ENCODE results near the gene SPTBN5. TPM values are rescaled to one million over a fixed set of nuclear protein-coding genes. Genes with fewer than 3 reads are reported as not detected.

The SPTBN5 gene
- total RNA-seq, 2 experiments from 2014 or later: 1.2 to 1.5 TPM

- ChIA-PET POLR2A (no interaction called here), CTCF (interaction anchor here (1.1 to 2.2 kb wide), 7 partner anchors 8 to 122 kb away, joined by 3 to 14 read pairs (median 6); partner anchors contain the start of gene MAPKBP1)
- Mint-ChIP-seq H3K9me3 (no peaks in the 10 kb centered on the region), H3K27me3 (no peaks in the 10 kb centered on the region), H3K4me1 (peaks cover 55% of the 10 kb centered on the region), H3K27ac (peak overlapping the region; percentile 82), H3K4me3 (no peak overlapping the region), H3K36me3 (ENCODE audit: low read depth) (peaks cover 6% of the 10 kb centered on the region)
- no peak for DNase-seq
These were observed 2.1 kb upstream of the SPTBN5 start for GRCh38 chr15:41895957-41896356.

DNA sequence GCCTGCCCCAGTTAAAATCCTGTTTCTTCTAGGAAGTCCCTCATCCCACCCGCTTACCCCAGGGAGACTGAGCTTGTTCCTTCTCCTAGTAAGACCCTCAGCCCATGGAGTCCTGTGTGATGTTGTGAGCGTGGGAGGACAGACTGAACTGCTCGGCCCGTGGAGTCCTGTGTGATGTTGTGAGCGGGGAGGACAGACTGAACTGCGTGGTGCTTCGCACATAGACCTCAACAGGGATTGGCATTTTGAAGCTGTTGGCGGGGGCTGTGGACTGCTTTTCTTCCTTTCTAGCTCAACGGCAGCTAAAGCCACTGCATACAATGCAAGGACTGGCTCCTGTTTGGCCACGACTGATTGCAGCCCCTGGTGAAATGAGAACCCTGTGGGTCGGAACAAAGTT lies 1.6 kb upstream of the SPTBN5 start:
- H3K4me1 Mint-ChIP-seq: peaks cover 55% of the 10 kb centered on the region

DNA sequence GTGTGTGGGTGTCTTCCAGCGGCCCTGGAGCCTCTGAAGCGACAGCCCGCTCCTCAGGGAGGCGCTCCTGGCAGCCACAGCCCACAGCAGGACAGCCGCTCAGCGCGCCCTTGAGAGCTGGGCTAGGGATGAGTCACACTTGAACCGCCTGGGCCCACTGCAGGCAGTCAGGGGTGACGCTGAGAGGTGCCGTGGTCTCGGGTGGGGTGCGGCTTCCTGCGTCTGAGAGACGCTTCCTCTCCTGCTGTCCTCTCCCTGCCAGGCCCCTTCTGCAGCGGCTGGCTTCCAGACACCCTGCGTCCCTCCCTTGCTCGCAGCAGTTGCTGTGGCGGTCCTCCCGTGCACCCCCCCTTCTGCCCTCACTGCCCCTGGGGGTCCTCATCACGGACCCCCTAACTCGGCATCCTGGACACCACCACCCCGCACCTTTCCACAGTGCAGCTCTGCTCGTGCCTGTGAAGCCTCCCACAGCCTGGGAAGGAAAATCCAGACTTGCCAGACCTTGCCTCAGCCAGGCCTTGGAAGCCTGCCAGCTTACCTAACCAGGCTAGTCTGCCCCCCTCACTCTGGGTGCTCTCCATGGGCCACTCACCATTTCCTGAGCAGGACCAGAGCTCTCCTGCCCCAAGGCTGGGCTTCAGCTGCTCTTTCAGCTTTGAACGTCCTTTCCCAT lies 1.1 kb upstream of the SPTBN5 start:
- ChIA-PET CTCF (interaction anchor here (0.8 to 2.2 kb wide), 14 partner anchors 9 to 213 kb away, joined by 3 to 14 read pairs (median 3); partner anchors contain the start of gene MAPKBP1), POLR2A (interaction anchor here (0.6 kb wide), 1 partner anchor 24 kb away, joined by 3 read pairs; no protein-coding TSS in a partner anchor)
- Mint-ChIP-seq H3K27ac (peak overlapping the region; percentile 94), H3K4me1 (peaks cover 53% of the 10 kb centered on the region), H3K4me3 (peak overlapping the region; percentile 48), H3K27me3 (no peaks in the 10 kb centered on the region), H3K9me3 (no peaks in the 10 kb centered on the region), H3K36me3 (ENCODE audit: low read depth) (peaks cover 6% of the 10 kb centered on the region)
- DNase-seq: peak; percentile 86

More for the DNA sequence above, 1.6 kb upstream of the SPTBN5 start:
- Mint-ChIP-seq H3K27ac (peak overlapping the region; percentile 94), H3K9me3 (no peaks in the 10 kb centered on the region), H3K4me3 (peak overlapping the region; percentile 20), H3K36me3 (ENCODE audit: low read depth) (peaks cover 6% of the 10 kb centered on the region), H3K27me3 (no peaks in the 10 kb centered on the region)
- ChIA-PET POLR2A (no interaction called here), CTCF (interaction anchor here (0.8 to 2.2 kb wide), 11 partner anchors 9 to 212 kb away, joined by 3 to 14 read pairs (median 4); partner anchors contain the start of gene MAPKBP1)
- DNase-seq: no peak

DNA sequence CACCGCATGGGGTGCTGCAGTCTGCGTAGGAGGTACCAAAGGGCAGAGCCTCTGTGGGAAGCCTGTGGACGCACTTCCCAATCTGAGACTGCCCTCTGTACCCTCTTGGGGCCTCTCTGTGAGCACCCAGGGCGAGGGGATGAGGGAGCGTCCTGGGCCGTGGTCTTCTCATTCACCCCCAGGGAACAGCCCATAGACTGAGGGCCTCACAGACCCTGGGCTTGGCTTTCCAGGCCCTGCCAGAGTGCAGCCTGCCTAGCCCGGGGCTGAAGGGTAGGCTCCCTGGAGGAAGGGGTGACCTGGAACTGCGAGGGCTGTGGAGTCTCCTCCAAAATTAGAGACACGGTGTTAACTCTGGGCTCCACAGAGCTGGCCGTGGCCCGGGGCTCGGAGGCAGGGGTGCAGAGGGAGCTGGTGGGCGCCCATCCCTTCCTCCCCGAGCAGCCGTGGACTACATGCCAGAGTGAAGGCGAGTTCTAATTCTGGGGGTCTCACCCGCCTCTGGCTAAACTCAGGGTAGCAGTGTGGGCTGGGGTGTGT lies 468 bp upstream of the SPTBN5 start:
- CTCF ChIA-PET: interaction anchor here (0.8 to 2.2 kb wide), 10 partner anchors 10 to 213 kb away, joined by 3 to 14 read pairs (median 4); partner anchors contain the start of gene MAPKBP1
- Mint-ChIP-seq H3K36me3 (ENCODE audit: low read depth) (peaks cover 4% of the 10 kb centered on the region), H3K4me3 (peak overlapping the region; percentile 48), H3K27ac (peak overlapping the region; percentile 94), H3K9me3 (no peaks in the 10 kb centered on the region), H3K4me1 (peaks cover 55% of the 10 kb centered on the region), H3K27me3 (no peaks in the 10 kb centered on the region)
- no peak for DNase-seq
- POLR2A ChIA-PET: interaction anchor here (0.6 kb wide), 1 partner anchor 23 kb away, joined by 3 read pairs; no protein-coding TSS in a partner anchor

DNA sequence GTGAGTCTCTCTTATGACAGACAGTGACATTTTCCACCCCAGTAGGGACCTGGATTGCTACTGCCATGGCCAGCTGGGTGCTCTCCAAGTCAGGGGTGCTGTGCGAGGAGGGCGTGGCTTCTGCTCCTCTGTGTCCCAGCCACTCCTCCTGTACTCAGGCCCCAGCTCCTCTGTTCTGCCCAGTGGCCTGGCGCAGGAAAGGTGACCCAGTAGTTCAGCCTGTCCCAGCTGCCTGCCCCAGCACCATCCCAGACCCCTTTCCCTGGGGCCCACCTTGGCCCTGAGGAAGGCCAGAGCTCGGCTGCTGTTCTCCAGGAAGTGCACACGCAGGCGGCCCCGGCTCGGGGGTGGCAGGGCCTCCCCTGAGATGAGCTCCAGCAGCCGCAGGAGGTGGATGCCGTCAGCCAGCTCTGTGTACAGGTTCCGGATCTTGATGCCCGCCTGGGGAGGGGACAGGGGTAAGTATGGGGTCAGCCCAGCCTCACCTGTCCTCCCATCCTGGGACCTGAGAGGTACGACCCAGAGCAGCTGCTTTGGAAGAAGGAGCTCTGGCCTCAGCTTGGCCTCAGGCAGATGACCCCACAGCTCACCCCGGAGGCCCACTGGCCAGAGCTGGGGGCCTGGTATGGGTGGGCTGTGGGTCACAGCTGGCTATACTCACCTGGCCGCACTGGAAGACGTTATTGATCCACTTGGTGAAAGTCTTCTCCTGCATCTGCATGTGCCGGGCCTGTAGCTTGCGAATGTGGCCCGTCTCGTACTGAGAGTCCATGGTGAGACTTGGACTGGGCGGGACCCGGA lies 1.0 kb downstream of the SPTBN5 start:
- peaks cover 3% of the 10 kb centered on the region for H3K9me3 Mint-ChIP-seq
- peak; percentile 20 for DNase-seq
- peak overlapping the region; percentile 47 for H3K4me3 Mint-ChIP-seq
- H3K4me1 Mint-ChIP-seq: peaks cover 67% of the 10 kb centered on the region
- CTCF ChIA-PET: interaction anchor here (0.6 to 2.3 kb wide), 7 partner anchors 12 to 197 kb away, joined by 3 to 11 read pairs (median 4); partner anchors contain the start of gene MAPKBP1
- peak overlapping the region; percentile 89 for H3K27ac Mint-ChIP-seq
- no peaks in the 10 kb centered on the region for H3K27me3 Mint-ChIP-seq
- no peaks in the 10 kb centered on the region for H3K36me3 Mint-ChIP-seq (ENCODE audit: low read depth)
- POLR2A ChIA-PET: interaction anchor here (0.5 kb wide), 1 partner anchor 116 kb away, joined by 4 read pairs; no protein-coding TSS in a partner anchor

DNA sequence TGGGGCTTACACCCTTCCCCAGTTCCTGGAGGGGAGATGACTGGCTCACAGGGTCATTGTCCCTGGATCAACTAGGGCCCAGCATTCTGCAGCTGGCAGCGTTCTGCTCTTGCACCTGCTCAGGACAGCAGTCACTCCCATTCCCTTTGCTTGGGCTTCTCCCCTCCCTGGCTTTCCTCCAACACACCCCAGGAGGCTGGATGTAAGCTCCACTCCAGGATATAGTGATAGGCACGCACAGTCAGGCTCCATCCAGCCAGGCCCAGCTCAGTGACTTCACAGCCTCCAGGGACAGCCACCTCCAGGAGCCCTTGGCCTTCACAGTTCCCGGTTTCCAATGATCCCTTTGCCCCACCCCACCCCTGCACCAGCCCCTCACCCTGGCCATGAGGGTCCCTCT lies 1.9 kb downstream of the SPTBN5 start:
- H3K27me3 Mint-ChIP-seq: no peaks in the 10 kb centered on the region
- ChIA-PET CTCF (interaction anchor here (1.3 to 2.3 kb wide), 3 partner anchors 13 to 23 kb away, joined by 4 to 10 read pairs (median 6); no protein-coding TSS in a partner anchor), POLR2A (no interaction called here)
- DNase-seq: no peak
- H3K27ac Mint-ChIP-seq: no peak overlapping the region
- peaks cover 62% of the 10 kb centered on the region for H3K4me1 Mint-ChIP-seq
- H3K9me3 Mint-ChIP-seq: peaks cover 3% of the 10 kb centered on the region
- H3K36me3 Mint-ChIP-seq (ENCODE audit: low read depth): no peaks in the 10 kb centered on the region
- no peak overlapping the region for H3K4me3 Mint-ChIP-seq

DNA sequence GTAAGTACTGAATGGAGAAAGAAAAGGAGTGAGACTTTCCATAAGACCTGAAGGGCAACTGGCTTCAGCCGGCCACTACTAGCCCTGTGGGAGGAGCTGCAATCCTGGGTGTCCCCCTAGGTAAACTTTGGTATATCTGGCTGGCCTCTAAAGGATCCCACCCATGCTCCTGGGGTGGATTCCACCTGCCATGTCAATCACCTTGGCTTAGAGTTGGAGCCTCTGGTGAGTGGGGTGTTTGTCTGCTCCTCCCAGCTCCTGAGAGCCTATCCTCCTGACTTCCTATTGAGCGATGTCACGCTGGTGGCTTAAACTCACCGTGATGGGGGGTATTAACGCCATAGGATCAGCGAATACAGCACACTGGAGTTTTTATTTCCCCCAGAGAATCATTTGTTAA lies 2.6 kb downstream of the SPTBN5 start:
- Mint-ChIP-seq H3K9me3 (peaks cover 3% of the 10 kb centered on the region), H3K27ac (no peak overlapping the region), H3K27me3 (no peaks in the 10 kb centered on the region), H3K4me1 (peaks cover 61% of the 10 kb centered on the region), H3K4me3 (no peak overlapping the region), H3K36me3 (ENCODE audit: low read depth) (no peaks in the 10 kb centered on the region)
- ChIA-PET POLR2A (no interaction called here), CTCF (no interaction called here)
- DNase-seq: no peak

DNA sequence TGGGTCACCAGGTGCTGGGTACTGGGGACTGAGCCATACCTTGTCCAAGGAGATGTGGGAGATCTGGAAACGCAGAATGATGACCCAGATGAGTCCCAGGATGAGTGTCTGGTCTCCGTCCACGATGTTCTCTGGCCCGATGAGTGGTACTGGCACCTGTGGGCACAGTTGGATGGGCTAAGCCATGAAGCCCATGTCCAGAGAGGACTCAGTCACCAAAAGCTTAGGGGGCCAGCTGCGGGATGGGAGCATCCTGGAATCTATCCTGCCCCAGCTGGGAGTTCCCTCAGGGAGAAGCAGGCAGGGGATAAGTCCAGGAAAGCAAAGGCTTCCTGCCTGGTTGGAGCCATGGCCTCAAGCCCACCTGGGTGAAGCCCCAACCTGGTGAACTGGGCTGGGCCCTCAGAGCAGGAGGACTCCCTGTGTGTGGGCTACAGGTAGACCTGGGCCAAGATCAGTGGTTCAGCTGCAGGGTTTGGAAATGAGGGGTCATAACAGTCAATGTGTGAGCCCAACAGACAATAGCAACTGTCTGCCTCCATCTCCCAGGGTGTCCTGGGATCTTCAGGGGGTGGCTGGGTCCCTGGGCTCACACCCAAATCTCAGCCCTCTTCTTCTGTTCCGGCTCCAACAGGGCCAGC lies 3.7 kb downstream of the SPTBN5 start:
- ChIA-PET POLR2A (no interaction called here), CTCF (interaction anchor here (0.6 to 1.3 kb wide), 3 partner anchors 13 to 1258 kb away, joined by 3 read pairs; no protein-coding TSS in a partner anchor)
- Mint-ChIP-seq H3K4me3 (no peak overlapping the region), H3K27me3 (no peaks in the 10 kb centered on the region), H3K4me1 (peaks cover 55% of the 10 kb centered on the region), H3K36me3 (ENCODE audit: low read depth) (no peaks in the 10 kb centered on the region), H3K9me3 (peaks cover 3% of the 10 kb centered on the region), H3K27ac (no peak overlapping the region)
- no peak for DNase-seq

DNA sequence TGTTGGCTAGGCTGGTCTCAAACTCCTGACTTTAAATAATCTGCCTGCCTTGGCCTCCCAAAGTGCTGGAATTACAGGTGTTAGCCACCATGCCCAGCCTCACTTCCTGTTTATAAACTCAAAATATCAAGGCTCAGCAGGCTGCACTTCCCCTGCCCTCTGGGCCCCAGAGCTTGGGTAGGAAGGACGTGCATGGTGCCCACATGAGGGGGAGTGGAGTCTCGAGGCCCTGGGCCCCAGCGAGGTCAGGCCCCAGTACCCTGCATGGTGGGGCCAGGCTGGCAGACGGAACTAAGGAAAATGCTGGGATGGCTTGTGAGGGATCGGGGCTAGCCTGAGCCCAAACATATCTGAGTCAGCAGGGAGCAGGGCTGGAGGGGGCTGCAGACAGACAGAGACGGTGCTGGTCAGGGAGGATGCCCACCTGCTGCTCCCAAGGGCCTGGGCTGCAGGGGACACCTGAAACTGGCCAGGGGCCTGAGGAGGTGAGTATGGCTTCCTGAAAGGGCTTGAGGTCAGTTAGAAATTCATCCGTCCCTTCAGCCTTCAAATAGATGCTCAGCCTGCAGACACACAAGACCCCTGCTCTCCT lies 5.1 kb downstream of the SPTBN5 start:
- CTCF ChIA-PET: no interaction called here
- no peak overlapping the region for H3K4me3 Mint-ChIP-seq
- H3K36me3 Mint-ChIP-seq (ENCODE audit: low read depth): no peaks in the 10 kb centered on the region
- H3K27ac Mint-ChIP-seq: peak overlapping the region; percentile 54
- no peak for DNase-seq
- H3K27me3 Mint-ChIP-seq: no peaks in the 10 kb centered on the region
- peaks cover 42% of the 10 kb centered on the region for H3K4me1 Mint-ChIP-seq
- peaks cover 3% of the 10 kb centered on the region for H3K9me3 Mint-ChIP-seq
- POLR2A ChIA-PET: no interaction called here

DNA sequence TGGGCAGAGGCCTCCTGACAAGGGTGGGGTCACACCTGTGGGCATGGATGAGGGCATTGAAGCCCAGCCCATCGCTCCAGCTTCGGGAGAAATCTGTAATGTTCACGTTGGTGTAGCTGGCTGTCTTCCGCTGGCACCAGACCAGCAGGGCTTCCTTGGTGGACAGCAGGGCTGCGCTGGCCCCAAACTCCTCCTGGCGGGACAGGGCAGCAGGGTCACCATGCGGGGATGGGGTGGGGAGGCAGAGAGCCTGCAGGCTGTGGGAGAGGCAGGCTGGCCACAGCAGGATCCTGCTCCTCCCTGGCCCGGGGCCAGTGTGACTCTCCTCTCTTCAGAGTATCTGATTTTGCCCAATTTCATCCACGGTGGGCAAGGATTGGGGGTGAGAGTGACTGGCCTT lies 6.0 kb downstream of the SPTBN5 start:
- peak overlapping the region; percentile 75 for H3K27ac Mint-ChIP-seq
- DNase-seq: no peak
- H3K36me3 Mint-ChIP-seq (ENCODE audit: low read depth): no peaks in the 10 kb centered on the region
- no peaks in the 10 kb centered on the region for H3K27me3 Mint-ChIP-seq
- H3K4me1 Mint-ChIP-seq: peaks cover 33% of the 10 kb centered on the region
- H3K4me3 Mint-ChIP-seq: no peak overlapping the region
- CTCF ChIA-PET: no interaction called here
- H3K9me3 Mint-ChIP-seq: peaks cover 3% of the 10 kb centered on the region
- POLR2A ChIA-PET: no interaction called here

GRCh38 chr15:41887161-41887560 lies 6.7 kb downstream of the SPTBN5 start:
- CTCF ChIA-PET: interaction anchor here (1.0 to 1.4 kb wide), 2 partner anchors 18 to 118 kb away, joined by 3 to 4 read pairs; no protein-coding TSS in a partner anchor
- H3K9me3 Mint-ChIP-seq: peaks cover 3% of the 10 kb centered on the region
- DNase-seq: no peak
- peak overlapping the region; percentile 75 for H3K27ac Mint-ChIP-seq
- POLR2A ChIA-PET: no interaction called here
- H3K27me3 Mint-ChIP-seq: no peaks in the 10 kb centered on the region
- no peaks in the 10 kb centered on the region for H3K36me3 Mint-ChIP-seq (ENCODE audit: low read depth)
- H3K4me1 Mint-ChIP-seq: peaks cover 28% of the 10 kb centered on the region
- H3K4me3 Mint-ChIP-seq: no peak overlapping the region

- Mint-ChIP-seq H3K27me3 (no peaks in the 10 kb centered on the region), H3K4me3 (no peak overlapping the region), H3K9me3 (peaks cover 3% of the 10 kb centered on the region), H3K27ac (no peak overlapping the region), H3K36me3 (ENCODE audit: low read depth) (no peaks in the 10 kb centered on the region), H3K4me1 (peaks cover 25% of the 10 kb centered on the region)
- ChIA-PET POLR2A (no interaction called here), CTCF (interaction anchor here (1.0 to 1.4 kb wide), 2 partner anchors 18 to 117 kb away, joined by 3 to 4 read pairs; no protein-coding TSS in a partner anchor)
- DNase-seq: no peak
These were observed 7.1 kb downstream of the SPTBN5 start for GRCh38 chr15:41886741-41887140.
